D721Med (cell line): ENCODE results near the gene MUC5AC.

Experiments
- DNase-seq: peaks from one replicate; pipeline ENCODE4 v3.0.0; 2011; ENCODE audit warnings: low spot score; ENCODE audit not compliant: insufficient read length
- FAIRE-seq: peaks from 2 replicates; lab custom pipeline; 2011; peaks lifted over from hg19 to GRCh38; lab: Jason Lieb, UNC
- CTCF ChIP-seq: IDR thresholded peaks from 2 replicates; pipeline ENCODE4 v1.5.1; 2012; ENCODE audit warnings: mild to moderate bottlenecking, control low read depth; ENCODE audit not compliant: insufficient read depth; ENCODE audit errors: missing control alignments

The MUC5AC gene

DNA sequence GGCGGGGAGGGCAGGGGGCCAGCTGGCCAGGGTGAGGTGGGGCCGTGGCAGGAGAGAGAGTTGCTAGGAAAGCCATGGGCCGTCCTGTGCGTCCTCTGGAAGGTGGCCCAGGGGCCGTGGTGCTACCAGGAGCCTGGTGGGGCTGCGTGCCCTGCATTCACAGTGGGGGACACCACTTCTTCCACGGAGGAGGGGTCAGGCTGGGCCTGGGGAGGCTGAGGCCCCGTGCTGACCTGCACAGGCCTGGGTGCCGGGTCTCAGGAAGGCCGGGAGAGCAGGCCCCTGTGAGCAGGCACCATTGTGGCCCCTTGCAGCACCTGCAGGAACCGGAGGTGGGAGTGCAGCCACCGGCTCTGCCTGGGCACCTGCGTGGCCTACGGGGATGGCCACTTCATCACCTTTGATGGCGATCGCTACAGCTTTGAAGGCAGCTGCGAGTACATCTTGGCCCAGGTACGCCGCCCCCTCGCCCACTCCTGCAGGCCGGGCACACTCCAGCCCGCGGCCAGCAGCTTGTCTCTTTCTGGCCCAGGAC, 77.1 kb downstream of the MUC5AC start:
- FAIRE-seq, result no peak
- TF ChIP-seq CTCF, result no peak
- DNase-seq, result no peak

- TF ChIP-seq CTCF, result no peak
- FAIRE-seq (no peak), DNase-seq (no peak)
Measured at GRCh38 chr11:1235306-1235900, 77.7 kb downstream of the MUC5AC start.

DNA sequence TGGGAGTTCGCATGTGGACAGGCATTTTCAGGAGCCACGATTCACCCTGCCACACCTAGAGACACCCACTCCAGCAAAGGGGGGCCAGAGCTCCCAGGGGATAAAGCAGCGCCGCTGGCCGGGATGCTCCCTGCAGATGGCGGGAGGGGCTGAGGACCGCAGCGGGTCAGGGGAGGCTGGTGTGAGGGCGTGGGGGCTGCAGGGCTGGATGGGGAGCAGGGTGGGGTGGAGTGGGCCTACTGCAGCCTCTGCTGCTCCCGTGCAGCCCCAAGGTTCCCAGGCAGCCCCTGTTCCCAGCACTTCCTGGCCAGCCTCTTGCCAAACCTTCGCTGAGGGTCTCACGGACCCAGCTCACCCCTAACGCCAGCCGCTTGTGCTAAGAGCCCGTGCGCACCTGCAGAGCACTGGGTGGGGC, 78.2 kb downstream of the MUC5AC start:
- DNase-seq (no peak), FAIRE-seq (no peak)
- TF ChIP-seq CTCF, result no peak

GRCh38 chr11:1236316-1237127, 78.8 kb downstream of the MUC5AC start:
- no peak for FAIRE-seq
- TF ChIP-seq CTCF, result no peak
- no peak for DNase-seq

- FAIRE-seq (no peak), DNase-seq (no peak)
Measured at GRCh38 chr11:1237128-1237580, 79.4 kb downstream of the MUC5AC start.

DNA sequence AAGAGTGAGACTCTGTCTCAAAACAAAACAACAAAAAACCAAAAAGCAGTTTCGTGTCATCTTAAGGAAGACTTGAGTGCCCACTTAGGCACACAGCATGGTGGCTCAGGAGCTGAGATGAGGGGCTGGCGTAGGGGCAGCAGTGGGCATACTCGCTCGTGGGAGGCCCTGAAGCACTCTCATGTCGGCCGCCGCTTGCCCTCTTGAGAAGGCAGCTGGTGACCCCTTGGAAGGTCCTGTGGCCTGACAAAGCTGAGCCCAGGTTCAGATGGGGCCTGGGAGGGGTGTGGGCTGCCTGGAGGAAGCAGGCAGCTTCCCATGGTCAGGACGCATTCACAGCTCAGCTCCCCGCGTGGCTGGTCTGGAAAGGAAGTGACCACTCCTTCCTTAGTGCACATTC, 80.1 kb downstream of the MUC5AC start:
- DNase-seq (no peak), FAIRE-seq (no peak)
- TF ChIP-seq CTCF, result no peak

More at GRCh38 chr11:1237128-1237580, 79.4 kb downstream of the MUC5AC start:
- TF ChIP-seq CTCF, result no peak
